HepG2 (cell line): ENCODE results near the gene SMAD7. TPM values are rescaled to one million over a fixed set of nuclear protein-coding genes. Genes with fewer than 3 reads are reported as not detected.
A peak's percentile ranks its signal among the peaks of the same experiment; 100 is the strongest.

ENCODE experiments used
- ATAC-seq: fragments of 200-7000 bp; cut with Tn5 transposase; 3 replicates; pipeline ENCODE4 v1.9.1; 2020; ENCODE audit warnings: mild to moderate bottlenecking, moderate library complexity
- BruUV-seq: library from RNA; stranded (reverse); fragments of 400-500 nt; replicated peaks from 2 replicates; lab custom pipeline; 2021; lab: Mats Ljungman, UMichigan
- CTCF ChIA-PET: fragments of 300-600 bp; formaldehyde crosslinking; extraction: SDS; loops from one replicate; lab custom pipeline; 2021; ENCODE audit warnings: low total read pairs, inconsistent platforms, low intra/inter-chr PET ratio; lab: Yijun Ruan, JAX
- POLR2A ChIA-PET: fragments of 350-600 bp; sonication (Branson Sonifier 250); formaldehyde crosslinking; loops from one replicate; lab custom pipeline; 2020; ENCODE audit warnings: antibody characterized with exemption, inconsistent platforms; lab: Yijun Ruan, JAX
- DNase-seq: peaks from one replicate; pipeline ENCODE4 v3.0.0-alpha.2; 2015; ENCODE audit warnings: low spot score
- FAIRE-seq: peaks from 3 replicates; lab custom pipeline; 2011; peaks lifted over from hg19 to GRCh38; lab: Jason Lieb, UNC
- H2AFZ ChIP-seq: one replicate; pipeline ENCODE4 v1.6.1; 2011; ENCODE audit warnings: low read length, inconsistent platforms
- H3K27ac ChIP-seq: fragments of 300-600 bp; 3 replicates; pipeline ENCODE4 v1.8.0; 2011; ENCODE audit warnings: mixed run types, mild to moderate bottlenecking, mixed read lengths, low read length, inconsistent platforms; ENCODE audit not compliant: insufficient read depth; ENCODE audit errors: extremely low read length
- H3K27me3 ChIP-seq, 2 experiments: fragments of 200-600 bp in 1 of 2; 2 replicates in 1 of 2; 3 replicates in 1 of 2; pipeline versions ENCODE4 v1.6.0 to v1.8.0; 2011; ENCODE audit warnings: low read length in 2 of 2, mild to moderate bottlenecking in 2 of 2, moderate library complexity in 2 of 2, inconsistent platforms in 1 of 2; ENCODE audit not compliant: insufficient read depth in 2 of 2, control insufficient read depth in 1 of 2
- H3K36me3 ChIP-seq, 2 experiments: fragments of 200-600 bp in 1 of 2; replicated peaks in 1 of 2; 2 replicates in 1 of 2; 3 replicates in 1 of 2; pipeline versions ENCODE4 v1.5.1 to v1.8.0; 2011; ENCODE audit warnings: low read length in 2 of 2, inconsistent platforms in 1 of 2; ENCODE audit not compliant: insufficient read depth in 2 of 2, control insufficient read depth in 1 of 2
- H3K4me1 ChIP-seq: 2 replicates; pipeline ENCODE4 v1.5.1; 2012; ENCODE audit warnings: low read length, inconsistent platforms; ENCODE audit not compliant: insufficient read depth
- H3K4me2 ChIP-seq: 2 replicates; pipeline ENCODE4 v1.6.0; 2011; ENCODE audit warnings: low read depth, low read length, inconsistent platforms
- H3K4me3 ChIP-seq, 3 experiments: fragments of 200-600 bp in 1 of 3; sonication (generic), shearing (Covaris generic) in 1 of 3; replicated peaks in 1 of 3; 2 replicates each; pipeline ENCODE4 v1.5.1; 2011 to 2016; ENCODE audit warnings: low read length in 3 of 3, inconsistent platforms in 2 of 3, low read depth in 2 of 3, mild to moderate bottlenecking in 2 of 3, control low read depth in 1 of 3, mixed read lengths in 1 of 3; ENCODE audit not compliant: insufficient read depth in 1 of 3
- H3K79me2 ChIP-seq: one replicate; pipeline ENCODE4 v1.6.1; 2011; ENCODE audit warnings: low read length, inconsistent platforms; ENCODE audit not compliant: insufficient read depth
- H3K9ac ChIP-seq: 2 replicates; pipeline ENCODE4 v1.6.0; 2011; ENCODE audit warnings: mild to moderate bottlenecking, low read depth, low read length, inconsistent platforms; ENCODE audit not compliant: insufficient read depth
- H3K9me3 ChIP-seq: 2 replicates; pipeline ENCODE4 v1.5.1; 2012; ENCODE audit warnings: mild to moderate bottlenecking, low read length
- H4K20me1 ChIP-seq: 2 replicates; pipeline ENCODE4 v1.6.0; 2011; ENCODE audit warnings: inconsistent platforms, mild to moderate bottlenecking, low read length, moderate library complexity; ENCODE audit not compliant: insufficient read depth
- KLF16 ChIP-seq, 2 experiments: sonication (generic) in 1 of 2; formaldehyde crosslinking in 1 of 2; IDR thresholded peaks; 2 replicates each; pipeline versions ENCODE4 v1.6.1 to v1.8.0; 2016 to 2023; ENCODE audit warnings: missing genetic modification reagents in 2 of 2, missing compliant biosample characterization in 1 of 2
- MTF1 ChIP-seq: sonication (generic); formaldehyde crosslinking; IDR thresholded peaks from 2 replicates; pipeline ENCODE4 v1.5.0; 2020; ENCODE audit warnings: missing genetic modification reagents
- NFYB ChIP-seq: sonication (generic); formaldehyde crosslinking; IDR thresholded peaks from 2 replicates; pipeline ENCODE4 v1.4.0; 2020; ENCODE audit warnings: missing genetic modification reagents
- ZMYM3 ChIP-seq: sonication (generic); formaldehyde crosslinking; IDR thresholded peaks from 2 replicates; pipeline ENCODE4 v1.5.1; 2020; ENCODE audit warnings: mild to moderate bottlenecking, missing genetic modification reagents
- ZNF160 ChIP-seq: sonication (generic); formaldehyde crosslinking; IDR thresholded peaks from 2 replicates; pipeline ENCODE4 v1.8.0; 2022; ENCODE audit warnings: mild to moderate bottlenecking, inconsistent platforms, missing genetic modification reagents
- ZNF256 ChIP-seq: sonication (generic); formaldehyde crosslinking; conservative IDR thresholded peaks from 2 replicates; pipeline ENCODE4 v1.4.0; 2020; ENCODE audit warnings: missing genetic modification reagents
- ZNF768 ChIP-seq: sonication (generic); formaldehyde crosslinking; IDR thresholded peaks from 2 replicates; pipeline ENCODE4 v1.4.0; 2020; ENCODE audit warnings: missing genetic modification reagents
- WGBS: methylation state at CpG from one replicate; pipeline ENCODE4 v1.1.6; 2017; ENCODE audit warnings: low lambda C conversion rate; 5-methylcytosine and 5-hydroxymethylcytosine counted together
- in situ Hi-C: cut with HindIII; loops from 2 replicates; pipeline ENCODE4 v1.10.0; 2017; ENCODE audit warnings: low pct_unique_long_range_greater_than_20kb; ENCODE audit not compliant: extremely low pct_ligation_motif_present
- intact Hi-C: fragments of 100-400 bp; cut with micrococcal nuclease; formaldehyde crosslinking; loops from one replicate; pipeline ENCODE4 v1.10.0; 2022; ENCODE audit not compliant: unreplicated experiment
- polyA plus RNA-seq, 8 experiments: library from polyadenylated mRNA; depleted of rRNA in 3 of 8; stranded (reverse) in 7 of 8; unstranded in 1 of 8; fragments of >200 nt; fragmentation: Illumina TruSeq in 4 of 8; extraction: Trizol in 4 of 8; gene quantifications; 2 replicates each; pipeline versions ENCODE4 v1.2.1 to v1.2.3, GENCODE V29; 2011 to 2016; ENCODE audit warnings: low read depth in 4 of 8, missing spikeins in 1 of 8, mixed read lengths in 1 of 8; ENCODE audit not compliant: insufficient read depth in 1 of 8
- total RNA-seq, 5 experiments: library from RNA; depleted of rRNA; stranded (reverse); fragments of >200 nt; fragmentation: Illumina TruSeq; extraction: Trizol; gene quantifications; 2 replicates each; pipeline ENCODE4 v1.2.3, GENCODE V29; 2016; ENCODE audit warnings: low read depth in 1 of 5
- TF ChIP-seq, protein P1 (sequence below): sonication (generic); formaldehyde crosslinking; IDR thresholded peaks from 2 replicates; pipeline ENCODE4 v1.4.0; 2020; ENCODE audit warnings: missing genetic modification reagents
- TF ChIP-seq, protein P2 (sequence below): sonication (generic); formaldehyde crosslinking; IDR thresholded peaks from 2 replicates; pipeline ENCODE4 v1.4.0; 2020; ENCODE audit warnings: missing genetic modification reagents, borderline replicate concordance
- TF ChIP-seq, protein P3 (sequence below): sonication (generic); formaldehyde crosslinking; IDR thresholded peaks from 2 replicates; pipeline ENCODE4 v1.4.0; 2020; ENCODE audit warnings: mild to moderate bottlenecking, missing genetic modification reagents
- TF ChIP-seq, protein P4 (sequence below): sonication (generic); formaldehyde crosslinking; IDR thresholded peaks from 2 replicates; pipeline ENCODE4 v1.9.0; 2021; ENCODE audit warnings: missing genetic modification reagents, borderline replicate concordance
- TF ChIP-seq, protein P5 (sequence below): sonication (generic); formaldehyde crosslinking; conservative IDR thresholded peaks from 2 replicates; pipeline ENCODE4 v1.8.1; 2023; ENCODE audit warnings: missing genetic modification reagents

The SMAD7 gene
- total and polyA plus RNA-seq, 2 of the 13 experiments (the other 11 are each of a cell fraction or from before 2014, with no cell fraction given) = 17.4 to 24.7 TPM

DNA sequence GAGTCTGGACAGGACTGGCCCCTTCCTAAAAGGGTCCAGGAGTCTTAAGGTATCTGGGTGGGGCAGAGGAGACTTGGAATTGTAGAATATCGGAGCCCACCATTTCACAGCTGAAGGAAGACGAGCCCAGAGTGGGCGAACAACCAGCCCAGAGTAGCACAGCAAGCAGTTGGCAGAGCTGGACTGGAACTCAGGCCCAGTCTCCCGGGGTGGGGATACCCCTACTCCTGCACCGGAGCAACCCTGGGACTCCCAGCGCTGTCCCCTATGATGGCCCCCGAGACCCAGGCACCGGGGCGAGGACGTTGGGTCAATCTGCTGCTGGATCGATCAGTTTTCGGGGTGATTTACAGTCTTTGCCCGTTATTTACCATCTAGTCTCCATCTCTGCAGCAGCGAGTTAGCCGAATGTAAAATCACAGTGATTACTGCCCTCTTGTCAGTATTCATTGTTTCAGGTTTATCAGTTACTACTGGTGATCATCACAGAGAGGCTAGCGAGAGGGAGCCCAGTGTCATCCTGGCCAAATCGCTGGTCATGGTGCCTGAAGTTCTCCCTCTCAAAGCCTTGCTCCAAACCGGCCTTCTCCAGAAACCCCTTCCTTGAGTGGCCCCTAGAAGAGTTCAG lies 75.3 kb downstream of the SMAD7 start:
- 84% methylated on average over 11 of the region's 18 CpGs for WGBS
- TF ChIP-seq, protein P1, sequence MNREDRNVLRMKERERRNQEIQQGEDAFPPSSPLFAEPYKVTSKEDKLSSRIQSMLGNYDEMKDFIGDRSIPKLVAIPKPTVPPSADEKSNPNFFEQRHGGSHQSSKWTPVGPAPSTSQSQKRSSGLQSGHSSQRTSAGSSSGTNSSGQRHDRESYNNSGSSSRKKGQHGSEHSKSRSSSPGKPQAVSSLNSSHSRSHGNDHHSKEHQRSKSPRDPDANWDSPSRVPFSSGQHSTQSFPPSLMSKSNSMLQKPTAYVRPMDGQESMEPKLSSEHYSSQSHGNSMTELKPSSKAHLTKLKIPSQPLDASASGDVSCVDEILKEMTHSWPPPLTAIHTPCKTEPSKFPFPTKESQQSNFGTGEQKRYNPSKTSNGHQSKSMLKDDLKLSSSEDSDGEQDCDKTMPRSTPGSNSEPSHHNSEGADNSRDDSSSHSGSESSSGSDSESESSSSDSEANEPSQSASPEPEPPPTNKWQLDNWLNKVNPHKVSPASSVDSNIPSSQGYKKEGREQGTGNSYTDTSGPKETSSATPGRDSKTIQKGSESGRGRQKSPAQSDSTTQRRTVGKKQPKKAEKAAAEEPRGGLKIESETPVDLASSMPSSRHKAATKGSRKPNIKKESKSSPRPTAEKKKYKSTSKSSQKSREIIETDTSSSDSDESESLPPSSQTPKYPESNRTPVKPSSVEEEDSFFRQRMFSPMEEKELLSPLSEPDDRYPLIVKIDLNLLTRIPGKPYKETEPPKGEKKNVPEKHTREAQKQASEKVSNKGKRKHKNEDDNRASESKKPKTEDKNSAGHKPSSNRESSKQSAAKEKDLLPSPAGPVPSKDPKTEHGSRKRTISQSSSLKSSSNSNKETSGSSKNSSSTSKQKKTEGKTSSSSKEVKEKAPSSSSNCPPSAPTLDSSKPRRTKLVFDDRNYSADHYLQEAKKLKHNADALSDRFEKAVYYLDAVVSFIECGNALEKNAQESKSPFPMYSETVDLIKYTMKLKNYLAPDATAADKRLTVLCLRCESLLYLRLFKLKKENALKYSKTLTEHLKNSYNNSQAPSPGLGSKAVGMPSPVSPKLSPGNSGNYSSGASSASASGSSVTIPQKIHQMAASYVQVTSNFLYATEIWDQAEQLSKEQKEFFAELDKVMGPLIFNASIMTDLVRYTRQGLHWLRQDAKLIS (CRISPR knock-in tag) = no peak
- TF ChIP-seq NFYB (CRISPR knock-in tag) = no peak
- TF ChIP-seq KLF16 (CRISPR knock-in tag; IDR thresholded peaks at IDR 0.05) = no peak
- TF ChIP-seq, protein P2, sequence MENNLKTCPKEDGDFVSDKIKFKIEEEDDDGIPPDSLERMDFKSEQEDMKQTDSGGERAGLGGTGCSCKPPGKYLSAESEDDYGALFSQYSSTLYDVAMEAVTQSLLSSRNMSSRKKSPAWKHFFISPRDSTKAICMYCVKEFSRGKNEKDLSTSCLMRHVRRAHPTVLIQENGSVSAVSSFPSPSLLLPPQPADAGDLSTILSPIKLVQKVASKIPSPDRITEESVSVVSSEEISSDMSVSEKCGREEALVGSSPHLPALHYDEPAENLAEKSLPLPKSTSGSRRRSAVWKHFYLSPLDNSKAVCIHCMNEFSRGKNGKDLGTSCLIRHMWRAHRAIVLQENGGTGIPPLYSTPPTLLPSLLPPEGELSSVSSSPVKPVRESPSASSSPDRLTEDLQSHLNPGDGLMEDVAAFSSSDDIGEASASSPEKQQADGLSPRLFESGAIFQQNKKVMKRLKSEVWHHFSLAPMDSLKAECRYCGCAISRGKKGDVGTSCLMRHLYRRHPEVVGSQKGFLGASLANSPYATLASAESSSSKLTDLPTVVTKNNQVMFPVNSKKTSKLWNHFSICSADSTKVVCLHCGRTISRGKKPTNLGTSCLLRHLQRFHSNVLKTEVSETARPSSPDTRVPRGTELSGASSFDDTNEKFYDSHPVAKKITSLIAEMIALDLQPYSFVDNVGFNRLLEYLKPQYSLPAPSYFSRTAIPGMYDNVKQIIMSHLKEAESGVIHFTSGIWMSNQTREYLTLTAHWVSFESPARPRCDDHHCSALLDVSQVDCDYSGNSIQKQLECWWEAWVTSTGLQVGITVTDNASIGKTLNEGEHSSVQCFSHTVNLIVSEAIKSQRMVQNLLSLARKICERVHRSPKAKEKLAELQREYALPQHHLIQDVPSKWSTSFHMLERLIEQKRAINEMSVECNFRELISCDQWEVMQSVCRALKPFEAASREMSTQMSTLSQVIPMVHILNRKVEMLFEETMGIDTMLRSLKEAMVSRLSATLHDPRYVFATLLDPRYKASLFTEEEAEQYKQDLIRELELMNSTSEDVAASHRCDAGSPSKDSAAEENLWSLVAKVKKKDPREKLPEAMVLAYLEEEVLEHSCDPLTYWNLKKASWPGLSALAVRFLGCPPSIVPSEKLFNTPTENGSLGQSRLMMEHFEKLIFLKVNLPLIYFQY (CRISPR knock-in tag) = no peak
- TF ChIP-seq, protein P3, sequence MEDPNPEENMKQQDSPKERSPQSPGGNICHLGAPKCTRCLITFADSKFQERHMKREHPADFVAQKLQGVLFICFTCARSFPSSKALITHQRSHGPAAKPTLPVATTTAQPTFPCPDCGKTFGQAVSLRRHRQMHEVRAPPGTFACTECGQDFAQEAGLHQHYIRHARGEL = no peak
- no peak for TF ChIP-seq MTF1 (CRISPR knock-in tag)
- peak; percentile 94 for TF ChIP-seq ZNF768 (CRISPR knock-in tag)
- no peak for TF ChIP-seq ZNF160
- TF ChIP-seq ZNF256 (CRISPR knock-in tag) = no peak
- 0 out of 2 replicates have a peak, but pooled peaks have one; percentile 28 for TF ChIP-seq ZMYM3 (CRISPR knock-in tag)
- TF ChIP-seq, protein P4, sequence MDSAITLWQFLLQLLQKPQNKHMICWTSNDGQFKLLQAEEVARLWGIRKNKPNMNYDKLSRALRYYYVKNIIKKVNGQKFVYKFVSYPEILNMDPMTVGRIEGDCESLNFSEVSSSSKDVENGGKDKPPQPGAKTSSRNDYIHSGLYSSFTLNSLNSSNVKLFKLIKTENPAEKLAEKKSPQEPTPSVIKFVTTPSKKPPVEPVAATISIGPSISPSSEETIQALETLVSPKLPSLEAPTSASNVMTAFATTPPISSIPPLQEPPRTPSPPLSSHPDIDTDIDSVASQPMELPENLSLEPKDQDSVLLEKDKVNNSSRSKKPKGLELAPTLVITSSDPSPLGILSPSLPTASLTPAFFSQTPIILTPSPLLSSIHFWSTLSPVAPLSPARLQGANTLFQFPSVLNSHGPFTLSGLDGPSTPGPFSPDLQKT (CRISPR knock-in tag) = no peak
- TF ChIP-seq, protein P5, sequence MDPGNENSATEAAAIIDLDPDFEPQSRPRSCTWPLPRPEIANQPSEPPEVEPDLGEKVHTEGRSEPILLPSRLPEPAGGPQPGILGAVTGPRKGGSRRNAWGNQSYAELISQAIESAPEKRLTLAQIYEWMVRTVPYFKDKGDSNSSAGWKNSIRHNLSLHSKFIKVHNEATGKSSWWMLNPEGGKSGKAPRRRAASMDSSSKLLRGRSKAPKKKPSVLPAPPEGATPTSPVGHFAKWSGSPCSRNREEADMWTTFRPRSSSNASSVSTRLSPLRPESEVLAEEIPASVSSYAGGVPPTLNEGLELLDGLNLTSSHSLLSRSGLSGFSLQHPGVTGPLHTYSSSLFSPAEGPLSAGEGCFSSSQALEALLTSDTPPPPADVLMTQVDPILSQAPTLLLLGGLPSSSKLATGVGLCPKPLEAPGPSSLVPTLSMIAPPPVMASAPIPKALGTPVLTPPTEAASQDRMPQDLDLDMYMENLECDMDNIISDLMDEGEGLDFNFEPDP (CRISPR knock-in tag) = 0 out of 2 replicates have a peak, but pooled peaks have one; percentile 55

More for the DNA sequence above, 75.3 kb downstream of the SMAD7 start:
- DNase-seq (no peak), ATAC-seq (no peak), FAIRE-seq (no peak)
- H3K27me3 ChIP-seq = no peaks in the 10 kb centered on the region; a peak in 1 of 5 replicates
- no peaks in the 10 kb centered on the region for H3K79me2 ChIP-seq
- no TSS peak for BruUV-seq
- POLR2A ChIA-PET = interaction anchor here (2.3 kb wide), 1 partner anchor 18 kb away, joined by 11 read pairs; no protein-coding TSS in a partner anchor
- intact Hi-C loops = no loop called here
- H2AFZ ChIP-seq = no peak overlapping the region
- in situ Hi-C loops = no loop called here
- H3K4me2 ChIP-seq = peak overlapping the region; percentile 74; the same call in 1 of the 2 replicates
- H3K27ac ChIP-seq = no peak overlapping the region
- peaks cover 72% of the 10 kb centered on the region for H3K4me1 ChIP-seq
- H3K9ac ChIP-seq = no peak overlapping the region
- CTCF ChIA-PET = no interaction called here
- no peaks in the 10 kb centered on the region for H4K20me1 ChIP-seq
- no peaks in the 10 kb centered on the region for H3K9me3 ChIP-seq
- H3K36me3 ChIP-seq = no peaks in the 10 kb centered on the region
- 0 out of 6 replicates have a peak overlapping the region, but pooled peaks of 1 of the 3 experiments have one; percentile 57 for H3K4me3 ChIP-seq
